HFF-Myc (cell line): ENCODE data around the gene GSTO2.

Experiments
- DNase-seq: peaks from one replicate; pipeline ENCODE4 v3.0.0-alpha.2; 2011; ENCODE audit warnings: low read depth; ENCODE audit errors: extremely low read depth
- H3K4me3 ChIP-seq: replicated peaks from 2 replicates; pipeline ENCODE4 v1.5.1; 2011; ENCODE audit warnings: low read depth, mild to moderate bottlenecking, control low read depth, low read length
- TF ChIP-seq, protein P1 (sequence below): IDR thresholded peaks from 2 replicates; pipeline ENCODE4 v1.5.1; 2012; ENCODE audit warnings: mild to moderate bottlenecking, low read depth, low read length, control low read depth; ENCODE audit errors: missing control alignments

Gene GSTO2

GRCh38 chr10:104337985-104338735, 69.2 kb downstream of the GSTO2 start, which contains the start of gene ITPRIP:
TSS of gene ITPRIP (minus strand) at chr10:104338465. CDS start at chr10:104316051, 22,414 bp downstream.
- TF ChIP-seq, protein P1, sequence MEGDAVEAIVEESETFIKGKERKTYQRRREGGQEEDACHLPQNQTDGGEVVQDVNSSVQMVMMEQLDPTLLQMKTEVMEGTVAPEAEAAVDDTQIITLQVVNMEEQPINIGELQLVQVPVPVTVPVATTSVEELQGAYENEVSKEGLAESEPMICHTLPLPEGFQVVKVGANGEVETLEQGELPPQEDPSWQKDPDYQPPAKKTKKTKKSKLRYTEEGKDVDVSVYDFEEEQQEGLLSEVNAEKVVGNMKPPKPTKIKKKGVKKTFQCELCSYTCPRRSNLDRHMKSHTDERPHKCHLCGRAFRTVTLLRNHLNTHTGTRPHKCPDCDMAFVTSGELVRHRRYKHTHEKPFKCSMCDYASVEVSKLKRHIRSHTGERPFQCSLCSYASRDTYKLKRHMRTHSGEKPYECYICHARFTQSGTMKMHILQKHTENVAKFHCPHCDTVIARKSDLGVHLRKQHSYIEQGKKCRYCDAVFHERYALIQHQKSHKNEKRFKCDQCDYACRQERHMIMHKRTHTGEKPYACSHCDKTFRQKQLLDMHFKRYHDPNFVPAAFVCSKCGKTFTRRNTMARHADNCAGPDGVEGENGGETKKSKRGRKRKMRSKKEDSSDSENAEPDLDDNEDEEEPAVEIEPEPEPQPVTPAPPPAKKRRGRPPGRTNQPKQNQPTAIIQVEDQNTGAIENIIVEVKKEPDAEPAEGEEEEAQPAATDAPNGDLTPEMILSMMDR, result no peak
- DNase-seq, result no peak
- peak within 1 kb of the TSS; percentile 90 for H3K4me3 ChIP-seq

DNA sequence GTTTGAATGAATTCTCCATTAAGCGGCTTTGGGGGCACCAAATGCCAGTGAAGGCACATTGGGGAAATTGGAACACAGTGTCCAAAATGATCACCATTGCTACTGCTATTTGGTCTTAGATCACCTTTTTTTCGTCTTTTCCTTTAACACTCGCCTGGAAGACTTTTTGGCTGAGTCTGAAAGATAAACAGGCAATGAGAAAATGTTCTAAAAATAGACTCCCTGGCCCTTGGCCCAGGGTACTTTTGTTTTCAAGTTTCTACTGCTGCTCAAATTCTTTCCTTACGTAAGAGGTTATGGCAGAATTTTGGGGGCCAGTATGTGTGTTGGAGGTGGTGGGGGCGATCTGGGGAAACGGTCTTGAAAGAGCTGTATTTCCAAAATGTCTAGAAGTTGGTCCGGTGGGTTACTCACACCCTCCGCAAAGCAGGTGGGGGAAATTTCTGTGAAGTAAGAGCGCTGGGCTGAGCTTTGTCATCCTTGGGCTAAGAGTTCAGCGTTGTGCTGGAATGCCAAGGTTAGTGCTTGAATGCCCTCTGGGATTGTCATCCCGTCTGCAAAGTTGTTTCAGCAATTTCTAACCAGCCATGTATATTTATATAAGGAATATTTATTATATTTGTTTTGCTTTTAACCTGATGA, 70.6 kb downstream of the GSTO2 start:
- DNase-seq, result no peak
- H3K4me3 ChIP-seq, result peak overlapping the region; percentile 90
- TF ChIP-seq, protein P1, result no peak

- DNase-seq, result no peak
- TF ChIP-seq, protein P1, result no peak
- 0 out of 2 replicates have a peak overlapping the region, but pooled peaks have one; percentile 90 for H3K4me3 ChIP-seq
Measured at GRCh38 chr10:104340111-104340526, 71.1 kb downstream of the GSTO2 start.

DNA sequence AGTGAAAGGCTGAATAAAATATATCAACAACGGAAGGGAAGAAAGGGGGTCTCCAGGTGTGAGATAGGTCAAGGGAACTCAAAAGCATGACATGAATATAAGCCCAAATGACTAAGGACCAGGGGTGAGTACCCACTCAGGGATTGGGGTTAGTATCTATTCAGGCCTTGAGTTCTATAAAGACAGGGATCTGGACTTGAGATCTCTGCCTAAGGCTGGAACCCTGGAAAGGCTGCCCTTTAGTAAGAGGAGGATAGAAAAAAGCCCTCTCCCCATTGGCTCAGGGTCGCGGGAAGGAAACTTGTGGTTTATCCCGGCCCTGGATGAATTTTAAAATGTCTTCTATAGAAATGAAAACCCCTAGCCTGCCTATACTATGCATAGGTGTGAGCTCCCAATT, 71.7 kb downstream of the GSTO2 start:
- TF ChIP-seq, protein P1, result no peak
- DNase-seq, result no peak
- no peak overlapping the region for H3K4me3 ChIP-seq

GRCh38 chr10:104342941-104343411, 74.0 kb downstream of the GSTO2 start:
- no peak overlapping the region for H3K4me3 ChIP-seq
- TF ChIP-seq, protein P1, result no peak
- no peak for DNase-seq

DNA sequence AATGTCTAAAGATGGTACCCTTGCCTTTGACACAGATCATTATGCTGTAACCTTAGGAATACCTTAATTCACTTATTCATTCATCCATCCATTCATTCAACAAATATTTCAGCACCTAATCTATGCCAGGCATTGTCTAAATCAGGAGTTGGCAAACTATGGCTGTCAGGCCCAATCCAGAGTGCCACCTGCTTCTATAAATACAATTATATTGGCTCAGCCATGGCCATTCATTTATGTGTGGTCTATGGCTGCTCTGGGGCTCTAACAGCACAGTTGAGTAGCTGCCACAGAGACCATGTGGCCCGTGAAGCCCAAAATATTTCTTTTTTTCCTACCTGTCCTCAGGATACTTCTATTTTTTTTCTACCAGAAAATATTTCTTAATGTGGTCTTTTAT, 75.2 kb downstream of the GSTO2 start:
- TF ChIP-seq, protein P1, result no peak
- DNase-seq, result no peak
- H3K4me3 ChIP-seq, result no peak overlapping the region
